Adrenal gland (tissue), 5 donors: ENCODE data around the gene FSIP1.

Source experiments
- CTCF ChIP-seq, 6 experiments: fragments of 450-650 bp in 4 of 6; fragments of 200-600 bp in 2 of 6; sonication (generic) in 1 of 6; IDR thresholded peaks; 1 replicate in 5 of 6; 2 replicates in 1 of 6; pipeline versions ENCODE4 v1.5.1 to v1.8.0; 2016 to 2021; ENCODE audit warnings: antibody characterized with exemption in 6 of 6, mild to moderate bottlenecking in 2 of 6, moderate library complexity in 1 of 6
- POLR2A ChIP-seq, 2 donors: fragments of 450-650 bp; IDR thresholded peaks; one replicate each; pipeline ENCODE4 v1.6.1; 2017; ENCODE audit warnings: antibody characterized with exemption in 2 of 2, mild to moderate bottlenecking in 2 of 2, moderate library complexity in 1 of 2
- donor health status: DM: no; HTN: no; CAD: no.

DNA sequence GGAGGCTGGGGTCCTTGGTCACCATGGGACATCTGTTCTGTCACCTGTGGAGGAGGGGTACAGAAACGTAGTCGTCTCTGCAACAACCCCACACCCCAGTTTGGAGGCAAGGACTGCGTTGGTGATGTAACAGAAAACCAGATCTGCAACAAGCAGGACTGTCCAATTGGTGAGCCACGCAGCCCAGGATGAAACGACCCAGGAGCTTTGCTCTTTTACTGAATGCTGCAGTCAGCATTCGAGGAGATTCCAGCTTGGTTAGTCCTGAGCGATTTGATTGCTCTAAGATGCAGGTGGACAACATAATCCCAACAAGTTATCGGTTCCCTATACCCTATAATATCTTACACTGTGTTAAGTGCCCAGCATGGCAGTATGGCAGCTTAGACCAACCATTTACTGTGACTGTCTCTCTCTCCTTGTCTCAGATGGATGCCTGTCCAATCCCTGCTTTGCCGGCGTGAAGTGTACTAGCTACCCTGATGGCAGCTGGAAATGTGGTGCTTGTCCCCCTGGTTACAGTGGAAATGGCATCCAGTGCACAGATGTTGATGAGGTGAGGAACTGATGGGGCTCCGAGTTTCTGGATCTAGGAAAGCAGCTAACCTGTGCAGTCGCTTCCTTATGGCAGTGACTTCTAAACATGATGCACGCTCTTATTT, 194.0 kb downstream of the FSIP1 start:
- TF ChIP-seq CTCF (IDR thresholded peaks at IDR 0.05) (no peak), POLR2A (IDR thresholded peaks at IDR 0.05) (peak in 1 of 2 donors; percentile 11)
